ENCODE results near the gene REXO2.
A peak's percentile ranks its signal among the peaks of the same experiment; 100 is the strongest.

REXO2 gene

DNA sequence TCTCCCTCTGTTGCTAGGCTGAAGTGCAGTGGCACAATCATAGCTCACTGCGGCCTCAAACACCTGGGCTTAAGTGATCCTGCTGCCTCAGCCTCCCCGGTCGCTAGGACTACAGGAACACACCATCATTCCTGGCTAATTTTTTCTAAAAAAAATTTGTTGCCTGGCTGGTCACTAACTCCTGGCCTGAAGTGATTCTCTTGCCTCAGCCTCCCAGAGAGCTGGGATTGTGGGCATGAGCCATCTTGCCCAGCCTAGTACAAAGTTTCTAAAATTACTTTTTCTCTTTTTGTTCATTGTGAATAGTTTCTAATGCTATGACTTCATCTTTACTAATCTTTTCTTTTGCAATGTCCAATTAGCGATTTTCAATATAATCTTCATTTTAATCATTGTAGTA is 26.3 kb upstream of the REXO2 start:
- H3K27me3 ChIP-seq (ENCODE audit: control insufficient read depth, insufficient read depth, low read length): no peaks in the 10 kb centered on the region
- H3K36me3 ChIP-seq (ENCODE audit: insufficient read depth, low read length): peaks cover 36% of the 10 kb centered on the region
- H3K4me1 ChIP-seq (ENCODE audit: control insufficient read depth, insufficient read depth, low read length): no peaks in the 10 kb centered on the region
- H3K9ac ChIP-seq (ENCODE audit: low read depth, low read length): no peak overlapping the region
- H3K9me3 ChIP-seq (replicated peaks; ENCODE audit: low read length): no peaks in the 10 kb centered on the region
- no peak overlapping the region for H3K4me2 ChIP-seq (ENCODE audit: low read length)
- H3K4me3 ChIP-seq (ENCODE audit: low read length): no peak overlapping the region

DNA sequence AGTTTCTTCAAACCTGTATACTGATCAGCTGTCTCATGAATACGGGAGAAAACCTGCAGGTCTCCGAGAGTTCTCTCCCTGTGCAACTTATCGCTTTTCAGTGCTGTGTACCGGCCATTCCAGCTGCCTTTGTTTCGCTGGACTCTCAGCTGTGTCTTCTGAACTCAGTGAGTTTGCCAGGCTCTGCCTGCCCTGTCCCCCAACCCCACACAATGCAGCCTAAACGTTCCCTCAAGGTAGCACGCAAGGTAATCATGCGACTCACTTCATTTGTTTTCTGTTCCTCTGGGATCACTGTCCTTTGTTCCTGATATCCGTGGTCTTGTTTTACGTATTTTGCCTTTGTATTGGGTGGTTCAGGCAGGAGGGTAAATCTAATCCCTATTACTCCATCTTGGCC is 25.3 kb upstream of the REXO2 start:
- Histone ChIP-seq H3K27me3 (ENCODE audit: control insufficient read depth, insufficient read depth, low read length) (no peaks in the 10 kb centered on the region), H3K9ac (ENCODE audit: low read depth, low read length) (no peak overlapping the region), H3K4me3 (ENCODE audit: low read length) (no peak overlapping the region), H3K9me3 (replicated peaks; ENCODE audit: low read length) (no peaks in the 10 kb centered on the region), H3K4me1 (ENCODE audit: control insufficient read depth, insufficient read depth, low read length) (no peaks in the 10 kb centered on the region), H3K36me3 (ENCODE audit: insufficient read depth, low read length) (peaks cover 28% of the 10 kb centered on the region), H3K4me2 (ENCODE audit: low read length) (no peak overlapping the region)

DNA sequence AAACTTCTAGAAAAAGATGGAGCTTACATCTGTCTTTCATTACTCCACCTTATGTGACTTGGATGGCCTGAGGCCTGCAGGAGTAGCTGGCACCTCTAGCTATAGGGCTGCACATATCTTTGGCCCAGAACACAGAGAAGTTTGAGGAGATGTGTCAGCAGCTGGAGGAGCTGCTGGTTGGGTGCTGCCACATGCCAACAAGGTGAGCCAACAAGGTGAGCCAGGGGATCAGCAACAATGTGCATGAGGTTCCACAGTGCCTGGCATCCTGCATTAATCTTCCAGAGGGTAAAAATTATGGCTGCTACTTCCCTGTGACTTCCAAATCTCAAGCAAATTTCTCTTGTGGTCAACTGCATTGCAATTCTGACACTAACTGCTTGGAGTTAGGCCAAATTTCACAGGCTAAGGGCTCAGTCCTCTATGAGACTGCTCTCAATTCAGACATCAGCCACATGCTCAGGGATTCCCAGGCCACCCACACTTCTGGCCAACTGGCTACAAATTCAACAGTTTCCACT is 22.8 kb upstream of the REXO2 start:
- no peak overlapping the region for H3K4me3 ChIP-seq (ENCODE audit: low read length)
- H3K9me3 ChIP-seq (replicated peaks; ENCODE audit: low read length): no peaks in the 10 kb centered on the region
- no peaks in the 10 kb centered on the region for H3K27me3 ChIP-seq (ENCODE audit: control insufficient read depth, insufficient read depth, low read length)
- no peak overlapping the region for H3K4me2 ChIP-seq (ENCODE audit: low read length)
- H3K36me3 ChIP-seq (ENCODE audit: insufficient read depth, low read length): peaks cover 11% of the 10 kb centered on the region
- no peaks in the 10 kb centered on the region for H3K4me1 ChIP-seq (ENCODE audit: control insufficient read depth, insufficient read depth, low read length)
- H3K9ac ChIP-seq (ENCODE audit: low read depth, low read length): no peak overlapping the region

DNA sequence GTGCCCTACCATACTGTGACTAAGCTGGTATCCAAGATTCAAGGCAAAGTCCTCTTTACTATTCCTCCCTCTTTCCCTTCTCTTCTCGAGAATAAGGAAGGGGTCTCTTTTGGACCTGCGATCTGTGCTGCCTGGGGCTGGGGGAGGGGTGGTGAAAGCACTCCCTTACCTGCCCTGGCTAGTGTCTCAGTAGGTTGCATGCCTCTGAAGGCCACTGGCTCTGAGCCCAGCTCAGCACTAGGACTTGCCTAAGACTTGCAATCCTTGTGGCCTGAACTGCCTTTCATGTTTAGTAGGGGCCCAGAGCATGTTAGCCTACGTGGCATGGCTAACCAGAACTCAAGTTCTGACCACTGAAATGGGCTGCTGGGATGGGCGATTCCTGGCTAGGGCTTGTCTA is 13.0 kb upstream of the REXO2 start:
- Histone ChIP-seq H3K4me1 (ENCODE audit: control insufficient read depth, insufficient read depth, low read length) (no peaks in the 10 kb centered on the region), H3K36me3 (ENCODE audit: insufficient read depth, low read length) (no peaks in the 10 kb centered on the region), H3K27me3 (ENCODE audit: control insufficient read depth, insufficient read depth, low read length) (no peaks in the 10 kb centered on the region), H3K9me3 (replicated peaks; ENCODE audit: low read length) (no peaks in the 10 kb centered on the region), H3K9ac (ENCODE audit: low read depth, low read length) (no peak overlapping the region), H3K4me3 (ENCODE audit: low read length) (no peak overlapping the region), H3K4me2 (ENCODE audit: low read length) (no peak overlapping the region)

DNA sequence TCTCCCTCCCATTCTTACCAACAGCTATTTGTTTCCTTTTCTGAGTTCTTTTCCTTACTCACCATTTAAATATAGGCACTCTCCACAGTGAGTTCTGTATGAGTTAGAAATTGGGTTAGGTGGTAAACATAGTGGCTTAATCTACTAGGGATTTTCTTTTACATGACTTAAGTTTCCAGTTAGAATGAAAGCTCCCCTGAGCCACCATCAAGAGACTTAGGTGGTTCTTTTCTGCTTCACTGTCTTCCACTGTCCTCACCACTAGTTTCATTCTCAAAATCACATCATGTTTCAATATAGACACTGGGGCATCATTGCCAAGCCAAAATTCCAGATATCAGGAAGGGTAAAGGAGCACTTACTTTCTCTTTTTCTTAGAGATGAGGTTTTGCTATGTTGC is 9.0 kb upstream of the REXO2 start:
- Histone ChIP-seq H3K4me1 (ENCODE audit: control insufficient read depth, insufficient read depth, low read length) (no peaks in the 10 kb centered on the region), H3K4me3 (ENCODE audit: low read length) (no peak overlapping the region), H3K9me3 (replicated peaks; ENCODE audit: low read length) (no peaks in the 10 kb centered on the region), H3K4me2 (ENCODE audit: low read length) (no peak overlapping the region), H3K27me3 (ENCODE audit: control insufficient read depth, insufficient read depth, low read length) (no peaks in the 10 kb centered on the region), H3K36me3 (ENCODE audit: insufficient read depth, low read length) (no peaks in the 10 kb centered on the region), H3K9ac (ENCODE audit: low read depth, low read length) (no peak overlapping the region)

DNA sequence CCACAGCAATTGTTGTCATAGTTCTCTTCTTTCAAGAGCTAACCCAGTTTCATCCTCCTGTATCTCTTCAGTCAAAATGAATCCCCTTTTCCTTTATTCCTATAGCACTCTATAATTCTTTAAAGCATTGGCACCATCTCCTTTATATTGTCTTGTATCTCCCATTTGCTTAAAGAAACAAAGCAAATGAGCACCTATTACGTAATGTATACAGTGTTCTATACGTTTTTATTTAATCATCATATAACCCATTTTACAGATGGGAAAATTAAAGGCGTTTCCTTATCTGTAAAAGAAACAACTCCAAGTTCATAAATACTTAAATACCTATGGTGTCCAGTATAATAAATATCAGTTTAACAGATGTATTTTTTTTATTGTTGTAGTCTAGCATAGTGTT is 6.4 kb upstream of the REXO2 start:
- no peaks in the 10 kb centered on the region for H3K4me1 ChIP-seq (ENCODE audit: control insufficient read depth, insufficient read depth, low read length)
- H3K4me2 ChIP-seq (ENCODE audit: low read length): no peak overlapping the region
- H3K9ac ChIP-seq (ENCODE audit: low read depth, low read length): no peak overlapping the region
- H3K36me3 ChIP-seq (ENCODE audit: insufficient read depth, low read length): no peaks in the 10 kb centered on the region
- no peaks in the 10 kb centered on the region for H3K27me3 ChIP-seq (ENCODE audit: control insufficient read depth, insufficient read depth, low read length)
- no peaks in the 10 kb centered on the region for H3K9me3 ChIP-seq (replicated peaks; ENCODE audit: low read length)
- no peak overlapping the region for H3K4me3 ChIP-seq (ENCODE audit: low read length)

DNA sequence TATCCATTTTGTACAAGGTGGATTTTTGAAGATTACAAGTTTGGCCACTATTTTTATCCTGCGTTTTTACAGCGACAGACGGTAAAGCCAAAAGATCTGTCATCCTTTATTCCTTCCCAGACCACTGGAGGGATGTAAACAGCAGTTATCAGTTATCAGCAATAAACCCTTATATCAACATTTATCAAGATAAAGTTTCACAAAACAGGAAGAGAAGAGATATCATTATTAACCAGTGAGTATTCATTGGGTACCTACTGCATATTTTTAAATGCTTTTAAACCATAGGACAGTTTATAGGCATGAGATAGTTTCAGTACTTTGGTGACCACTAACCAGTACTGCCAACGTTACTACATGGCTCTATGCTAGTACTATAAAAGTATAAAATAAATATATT is 5.9 kb upstream of the REXO2 start:
- Histone ChIP-seq H3K27me3 (ENCODE audit: control insufficient read depth, insufficient read depth, low read length) (no peaks in the 10 kb centered on the region), H3K36me3 (ENCODE audit: insufficient read depth, low read length) (no peaks in the 10 kb centered on the region), H3K4me3 (ENCODE audit: low read length) (no peak overlapping the region), H3K4me2 (ENCODE audit: low read length) (no peak overlapping the region), H3K9ac (ENCODE audit: low read depth, low read length) (no peak overlapping the region), H3K4me1 (ENCODE audit: control insufficient read depth, insufficient read depth, low read length) (no peaks in the 10 kb centered on the region), H3K9me3 (replicated peaks; ENCODE audit: low read length) (no peaks in the 10 kb centered on the region)

DNA sequence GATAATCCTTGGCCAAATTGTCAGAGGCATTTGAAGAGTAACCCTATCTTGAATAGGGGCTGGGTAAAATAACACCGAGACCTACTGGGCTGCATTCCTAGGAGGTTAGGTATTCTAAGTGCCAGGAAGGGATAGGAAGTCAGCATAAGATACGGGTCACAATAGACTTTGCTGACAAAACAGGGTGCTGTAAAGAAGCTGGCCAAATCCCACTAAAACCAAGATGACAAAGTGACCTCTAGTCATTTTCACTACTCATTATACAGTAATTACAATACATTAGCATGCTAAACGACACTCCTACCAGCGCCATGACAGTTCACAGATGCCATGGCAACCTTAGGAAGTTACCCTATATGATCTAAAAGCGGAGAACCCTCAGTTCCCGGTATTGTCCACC is 964 bp upstream of the REXO2 start:
- Histone ChIP-seq H3K4me2 (ENCODE audit: low read length) (peak overlapping the region; percentile 85), H3K36me3 (ENCODE audit: insufficient read depth, low read length) (peaks cover 7% of the 10 kb centered on the region), H3K27me3 (ENCODE audit: control insufficient read depth, insufficient read depth, low read length) (no peaks in the 10 kb centered on the region), H3K4me1 (ENCODE audit: control insufficient read depth, insufficient read depth, low read length) (peaks cover 21% of the 10 kb centered on the region), H3K4me3 (ENCODE audit: low read length) (no peak overlapping the region), H3K9ac (ENCODE audit: low read depth, low read length) (no peak overlapping the region), H3K9me3 (replicated peaks; ENCODE audit: low read length) (no peaks in the 10 kb centered on the region)

DNA sequence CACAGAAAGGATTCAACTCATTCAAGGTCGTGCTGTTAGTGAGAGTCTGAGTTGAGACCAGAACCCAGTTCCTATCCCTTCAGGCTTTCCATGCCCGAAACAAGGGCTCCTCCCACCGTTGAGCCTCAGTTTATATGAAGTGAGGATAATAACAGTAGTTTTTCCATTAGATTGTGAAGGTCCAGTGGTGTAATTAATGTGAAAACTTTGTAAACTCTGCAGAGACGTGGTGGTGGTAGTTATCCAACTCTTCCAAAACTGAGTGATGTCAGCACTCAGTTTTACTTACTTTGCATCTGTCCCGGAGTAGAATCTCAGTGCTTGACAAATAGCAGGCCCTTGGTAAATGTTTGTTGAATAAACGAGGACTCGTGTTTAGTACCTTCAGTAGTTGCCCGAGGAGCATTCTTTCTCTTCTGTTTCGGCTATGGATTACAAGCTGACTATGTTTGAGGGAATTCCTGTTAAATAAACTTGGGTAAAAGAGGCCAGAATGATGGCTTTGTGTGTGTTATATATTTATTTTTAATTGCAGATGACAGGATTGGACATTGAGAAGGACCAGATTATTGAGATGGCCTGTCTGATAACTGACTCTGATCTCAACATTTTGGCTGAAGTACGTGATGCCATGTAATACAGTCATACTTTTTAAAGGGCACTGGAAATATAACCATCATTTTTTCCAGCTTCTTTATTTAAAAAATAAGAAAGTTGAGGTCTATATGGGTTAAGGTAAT is 1.0 kb downstream of the REXO2 start:
- H3K36me3 ChIP-seq (ENCODE audit: insufficient read depth, low read length): peaks cover 22% of the 10 kb centered on the region
- H3K4me3 ChIP-seq (ENCODE audit: low read length): peak overlapping the region; percentile 95
- H3K9me3 ChIP-seq (replicated peaks; ENCODE audit: low read length): no peaks in the 10 kb centered on the region
- no peaks in the 10 kb centered on the region for H3K27me3 ChIP-seq (ENCODE audit: control insufficient read depth, insufficient read depth, low read length)
- H3K4me1 ChIP-seq (ENCODE audit: control insufficient read depth, insufficient read depth, low read length): peaks cover 21% of the 10 kb centered on the region
- peak overlapping the region; percentile 85 for H3K4me2 ChIP-seq (ENCODE audit: low read length)
- peak overlapping the region; percentile 89 for H3K9ac ChIP-seq (ENCODE audit: low read depth, low read length)

DNA sequence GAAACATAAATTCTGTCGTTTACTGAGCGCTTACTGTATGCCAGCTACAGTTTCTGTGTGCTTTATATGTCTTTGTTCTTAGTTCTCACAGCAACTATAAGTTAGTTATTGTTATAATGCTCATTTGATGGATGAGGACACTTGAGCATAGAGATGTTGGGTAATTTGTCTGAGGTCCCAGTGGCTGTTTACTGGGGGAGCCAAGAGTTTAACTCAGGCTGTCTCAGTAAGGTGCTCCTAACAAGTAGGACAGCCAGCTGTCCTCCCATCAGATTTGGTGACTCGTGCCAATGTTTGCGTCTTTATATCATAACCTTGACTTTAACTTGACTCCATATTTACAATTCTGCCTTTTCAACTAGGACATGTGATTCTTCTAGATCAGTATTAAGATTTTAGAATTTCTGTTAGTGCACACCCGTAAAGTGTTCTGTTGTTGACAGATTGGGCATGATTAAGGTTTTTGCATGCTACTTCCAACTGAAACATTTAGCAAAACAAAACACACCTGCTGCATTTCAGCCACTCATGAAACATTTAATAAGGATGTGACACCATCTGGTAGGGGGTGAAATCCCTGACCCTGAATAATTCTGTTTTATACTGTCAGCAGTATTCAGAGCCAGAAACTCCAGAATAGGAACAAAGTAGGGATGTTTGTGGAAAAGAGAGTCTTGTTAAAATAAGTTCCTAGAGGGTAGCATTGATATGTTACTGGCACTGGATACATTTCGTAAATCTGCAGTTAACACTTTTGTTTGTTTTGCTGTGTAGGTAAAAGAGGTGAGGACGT is 1.9 kb downstream of the REXO2 start:
- Histone ChIP-seq H3K27me3 (ENCODE audit: control insufficient read depth, insufficient read depth, low read length) (no peaks in the 10 kb centered on the region), H3K4me3 (ENCODE audit: low read length) (peak overlapping the region; percentile 95), H3K36me3 (ENCODE audit: insufficient read depth, low read length) (peaks cover 26% of the 10 kb centered on the region), H3K9ac (ENCODE audit: low read depth, low read length) (peak overlapping the region; percentile 89), H3K4me1 (ENCODE audit: control insufficient read depth, insufficient read depth, low read length) (peaks cover 21% of the 10 kb centered on the region), H3K9me3 (replicated peaks; ENCODE audit: low read length) (no peaks in the 10 kb centered on the region), H3K4me2 (ENCODE audit: low read length) (peak overlapping the region; percentile 85)

DNA sequence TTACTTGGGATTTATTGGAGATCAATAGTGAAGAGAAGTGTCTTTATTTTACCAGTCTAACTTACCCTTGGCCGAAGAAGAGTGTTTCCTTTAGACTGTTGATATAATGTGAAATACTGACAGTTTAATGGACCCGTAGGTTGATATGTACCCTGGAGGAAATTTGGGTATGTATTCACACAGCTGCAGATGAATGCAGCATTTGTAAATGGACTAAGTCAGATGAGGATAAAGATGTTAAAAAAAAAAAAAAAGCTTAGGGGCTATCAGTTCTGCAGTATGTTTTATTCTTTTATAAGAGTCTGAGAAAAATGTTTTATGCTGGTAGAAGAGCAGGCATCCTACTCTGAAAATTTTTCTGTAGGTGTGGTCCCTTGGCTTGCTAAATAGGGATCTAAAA is 2.7 kb downstream of the REXO2 start:
- no peak overlapping the region for H3K4me3 ChIP-seq (ENCODE audit: low read length)

More for the DNA sequence above, 2.7 kb downstream of the REXO2 start:
- Histone ChIP-seq H3K27me3 (ENCODE audit: control insufficient read depth, insufficient read depth, low read length) (no peaks in the 10 kb centered on the region), H3K36me3 (ENCODE audit: insufficient read depth, low read length) (peaks cover 32% of the 10 kb centered on the region), H3K9me3 (replicated peaks; ENCODE audit: low read length) (no peaks in the 10 kb centered on the region), H3K9ac (ENCODE audit: low read depth, low read length) (no peak overlapping the region), H3K4me1 (ENCODE audit: control insufficient read depth, insufficient read depth, low read length) (peaks cover 21% of the 10 kb centered on the region), H3K4me2 (ENCODE audit: low read length) (peak overlapping the region; percentile 85)
